Keratinocyte (primary cell): Measurements from ENCODE around the gene PLTP.

Experiments
- EZH2 ChIP-seq: IDR thresholded peaks from one replicate; pipeline ENCODE4 v1.6.1; 2012; ENCODE audit warnings: inconsistent platforms, mild to moderate bottlenecking, low read length, moderate library complexity
- TF ChIP-seq, protein P1 (sequence below), 3 experiments: IDR thresholded peaks in 1 of 3; conservative IDR thresholded peaks in 1 of 3; optimal IDR thresholded peaks in 1 of 3; 2 replicates in 2 of 3; 3 replicates in 1 of 3; pipeline versions ENCODE3 to v1.5.1; 2011; ENCODE audit warnings: low read length in 3 of 3, mild to moderate bottlenecking in 3 of 3, moderate library complexity in 2 of 3, control low read depth in 1 of 3, inconsistent platforms in 1 of 3; ENCODE audit not compliant: insufficient read depth in 2 of 3; ENCODE audit errors: extremely low read depth in 1 of 3

DNA sequence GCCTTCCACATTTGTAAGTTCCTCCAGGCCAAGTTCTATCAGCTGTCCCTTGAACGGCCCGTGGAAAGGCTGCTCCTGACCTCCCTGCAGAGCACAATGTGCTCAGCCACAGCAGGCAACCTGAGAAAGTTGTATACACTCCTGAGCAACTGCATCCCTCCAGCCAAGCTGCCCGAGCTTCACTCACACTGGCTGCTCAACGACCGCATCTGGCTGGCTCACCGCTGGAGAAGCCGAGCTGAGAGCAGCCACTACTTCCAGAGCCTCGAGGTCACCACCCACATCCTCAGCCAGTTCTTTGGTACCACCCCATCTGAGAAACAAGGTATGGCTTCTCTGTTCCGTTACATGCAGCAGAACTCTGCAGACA, 28.9 kb downstream of the PLTP start:
- TF ChIP-seq EZH2, result no peak
- TF ChIP-seq, protein P1, sequence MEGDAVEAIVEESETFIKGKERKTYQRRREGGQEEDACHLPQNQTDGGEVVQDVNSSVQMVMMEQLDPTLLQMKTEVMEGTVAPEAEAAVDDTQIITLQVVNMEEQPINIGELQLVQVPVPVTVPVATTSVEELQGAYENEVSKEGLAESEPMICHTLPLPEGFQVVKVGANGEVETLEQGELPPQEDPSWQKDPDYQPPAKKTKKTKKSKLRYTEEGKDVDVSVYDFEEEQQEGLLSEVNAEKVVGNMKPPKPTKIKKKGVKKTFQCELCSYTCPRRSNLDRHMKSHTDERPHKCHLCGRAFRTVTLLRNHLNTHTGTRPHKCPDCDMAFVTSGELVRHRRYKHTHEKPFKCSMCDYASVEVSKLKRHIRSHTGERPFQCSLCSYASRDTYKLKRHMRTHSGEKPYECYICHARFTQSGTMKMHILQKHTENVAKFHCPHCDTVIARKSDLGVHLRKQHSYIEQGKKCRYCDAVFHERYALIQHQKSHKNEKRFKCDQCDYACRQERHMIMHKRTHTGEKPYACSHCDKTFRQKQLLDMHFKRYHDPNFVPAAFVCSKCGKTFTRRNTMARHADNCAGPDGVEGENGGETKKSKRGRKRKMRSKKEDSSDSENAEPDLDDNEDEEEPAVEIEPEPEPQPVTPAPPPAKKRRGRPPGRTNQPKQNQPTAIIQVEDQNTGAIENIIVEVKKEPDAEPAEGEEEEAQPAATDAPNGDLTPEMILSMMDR (optimal IDR thresholded peaks at IDR 0.05 in 1 of 3, IDR thresholded peaks at IDR 0.05 in 1 of 3, conservative IDR thresholded peaks at IDR 0.05 in 1 of 3; ENCODE audit: extremely low read depth in 1 of 3, insufficient read depth in 2 of 3, low read length in 3 of 3), result no peak
